Prostate gland (tissue), 2 donors: ENCODE data around the gene TAF12.

Experiments used
- CTCF ChIP-seq, 4 experiments: fragments of 200-600 bp in 2 of 4; fragments of 450-650 bp in 2 of 4; sonication (generic) in 2 of 4; IDR thresholded peaks; 1 replicate in 3 of 4; 2 replicates in 1 of 4; pipeline ENCODE4 v1.5.1; 2016 to 2019; ENCODE audit warnings: antibody characterized with exemption in 4 of 4, mild to moderate bottlenecking in 2 of 4, moderate library complexity in 2 of 4
- POLR2A ChIP-seq: fragments of 450-650 bp; IDR thresholded peaks from one replicate; pipeline ENCODE4 v1.6.1; 2016; ENCODE audit warnings: antibody characterized with exemption, mild to moderate bottlenecking
- POLR2AphosphoS5 ChIP-seq: sonication (generic); formaldehyde crosslinking; IDR thresholded peaks from one replicate; pipeline ENCODE4 v1.6.1; 2017; ENCODE audit warnings: antibody characterized with exemption

DNA sequence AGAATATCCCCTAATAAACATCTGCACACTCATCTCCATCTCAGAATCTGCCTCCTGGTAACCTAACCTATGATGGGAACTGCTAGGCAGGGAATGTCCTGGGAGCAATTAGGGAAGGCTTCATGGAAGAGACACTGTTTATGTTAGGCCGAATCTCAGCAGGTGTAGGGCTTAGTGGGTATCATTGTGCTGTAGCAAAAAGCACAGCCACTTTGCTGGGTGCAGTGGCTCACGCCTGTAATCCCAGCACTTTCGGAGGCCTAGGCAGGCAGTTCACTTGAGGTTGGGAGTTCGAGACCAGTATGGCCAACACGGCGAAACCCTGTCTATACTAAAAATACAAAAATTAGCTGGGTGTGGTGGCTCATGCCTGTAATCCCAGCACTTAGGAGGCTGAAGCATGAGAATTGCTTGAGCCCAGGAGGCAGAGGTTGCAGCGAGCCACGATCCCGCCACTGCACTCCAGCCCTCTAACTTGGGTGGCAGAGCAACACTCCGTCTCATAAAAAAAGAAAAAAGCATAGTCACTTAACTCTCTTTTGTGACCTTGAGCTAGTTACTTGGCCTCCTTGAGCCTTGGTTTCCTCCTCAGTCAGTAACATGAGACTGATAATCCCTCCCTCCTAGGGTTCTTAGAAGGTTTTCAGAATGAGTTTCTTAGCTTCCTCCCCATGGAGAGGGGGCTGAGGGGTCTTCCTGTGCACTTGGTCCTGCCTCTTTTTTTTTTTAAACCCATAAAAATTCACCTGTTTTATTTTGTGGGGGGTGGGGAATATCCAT lies 47.3 kb downstream of the TAF12 start:
- no peak for TF ChIP-seq POLR2A
- no peak for TF ChIP-seq CTCF (IDR thresholded peaks at IDR 0.05)
- TF ChIP-seq POLR2AphosphoS5: no peak
